A673 (cell line): ENCODE measurements around the gene SLC36A1. TPM values are rescaled to one million over a fixed set of nuclear protein-coding genes. Genes with fewer than 3 reads are reported as not detected.

ENCODE experiments used
- BruUV-seq: library from RNA; stranded (reverse); fragments of 400-500 nt; replicated peaks from 2 replicates; lab custom pipeline; 2021; lab: Mats Ljungman, UMichigan
- CTCF ChIA-PET: fragments of 300-600 bp; sonication (Branson Sonifier 250); formaldehyde crosslinking; loops from one replicate; lab custom pipeline; 2022; ENCODE audit warnings: antibody characterized with exemption; lab: Charles Lee
- POLR2A ChIA-PET: fragments of 300-600 bp; sonication (Branson Sonifier 250); formaldehyde crosslinking; loops from one replicate; lab custom pipeline; 2022; ENCODE audit warnings: antibody characterized with exemption; ENCODE audit not compliant: low non-redundant PET; lab: Charles Lee
- DNase-seq: peaks from one replicate; pipeline ENCODE4 v3.0.0-alpha.2; 2015; ENCODE audit warnings: low spot score
- H3K27ac ChIP-seq: fragments of 200-600 bp; sonication (generic); 2 replicates; pipeline ENCODE4 v1.5.1; 2016; ENCODE audit warnings: mixed run types, low read depth, mild to moderate bottlenecking, mixed read lengths, antibody characterized with exemption, low read length; ENCODE audit not compliant: poor library complexity, severe bottlenecking
- H3K27me3 ChIP-seq: fragments of 200-600 bp; sonication (generic); replicated peaks from 2 replicates; pipeline ENCODE4 v1.6.1; 2017; ENCODE audit warnings: mixed run types, low read depth, mild to moderate bottlenecking, mixed read lengths, antibody characterized with exemption, low read length; ENCODE audit not compliant: insufficient read depth, poor library complexity
- H3K36me3 ChIP-seq: fragments of 200-600 bp; sonication (generic); 2 replicates; pipeline ENCODE4 v1.6.1; 2016; ENCODE audit warnings: mixed run types, mild to moderate bottlenecking, mixed read lengths, antibody characterized with exemption, low read length; ENCODE audit not compliant: insufficient read depth, poor library complexity, severe bottlenecking
- H3K4me1 ChIP-seq: fragments of 200-600 bp; sonication (generic); 2 replicates; pipeline ENCODE4 v1.6.1; 2017; ENCODE audit warnings: mixed run types, mild to moderate bottlenecking, mixed read lengths, antibody characterized with exemption, low read length; ENCODE audit not compliant: insufficient read depth, poor library complexity, severe bottlenecking
- H3K4me3 ChIP-seq: fragments of 200-600 bp; sonication (generic); 2 replicates; pipeline ENCODE4 v1.5.1; 2016; ENCODE audit warnings: low read depth, mixed run types, mild to moderate bottlenecking, mixed read lengths, low read length; ENCODE audit not compliant: poor library complexity, severe bottlenecking
- H3K9me3 ChIP-seq: fragments of 200-600 bp; sonication (generic); 2 replicates; pipeline ENCODE4 v1.6.1; 2016; ENCODE audit warnings: mixed run types, low read depth, mild to moderate bottlenecking, mixed read lengths, antibody characterized with exemption, low read length; ENCODE audit not compliant: poor library complexity, severe bottlenecking
- EZH2 ChIP-seq: fragments of 200-600 bp; sonication (generic); IDR thresholded peaks from 2 replicates; pipeline ENCODE4 v1.6.1; 2017; ENCODE audit warnings: borderline replicate concordance, low read depth, mild to moderate bottlenecking, mixed read lengths, antibody characterized with exemption, low read length; ENCODE audit not compliant: poor library complexity, severe bottlenecking
- intact Hi-C: fragments of 100-400 bp; cut with micrococcal nuclease; formaldehyde crosslinking; loops from one replicate; pipeline ENCODE4 v1.10.0; 2022; ENCODE audit not compliant: unreplicated experiment
- total RNA-seq: library from RNA; stranded (reverse); gene quantifications from 2 replicates; pipeline ENCODE4 v1.2.3, GENCODE V29; 2021
- TF ChIP-seq, protein P1 (sequence below): fragments of 300-800, 200-600 bp; sonication (generic); conservative IDR thresholded peaks from 2 replicates; pipeline ENCODE4 v1.5.1; 2017; ENCODE audit warnings: low read depth, mild to moderate bottlenecking, antibody characterized with exemption, low read length, moderate library complexity, mixed read lengths

The SLC36A1 gene
- total RNA-seq, 1 experiment from 2014 or later, result 12.5 TPM

DNA sequence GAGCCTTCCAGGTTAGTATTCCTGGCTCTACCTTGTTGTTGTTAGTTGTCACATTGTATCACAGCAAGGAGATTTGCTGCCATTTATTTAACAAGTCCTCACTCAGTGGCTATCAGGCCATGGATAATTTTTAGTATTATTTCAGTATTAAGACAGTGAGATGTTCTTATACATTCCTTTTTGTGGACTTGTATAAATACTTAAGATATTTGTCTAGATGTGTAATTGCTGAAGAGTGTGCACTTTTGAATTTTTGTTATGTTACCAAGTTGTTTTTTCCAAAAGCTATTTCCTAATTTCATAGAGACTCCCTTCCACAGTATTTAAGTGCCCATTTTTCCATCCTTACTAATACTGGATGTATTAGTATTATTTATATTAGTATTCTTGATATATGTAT lies 22.0 kb downstream of the SLC36A1 start:
- no peaks in the 10 kb centered on the region for H3K36me3 ChIP-seq
- CTCF ChIA-PET, result no interaction called here

GRCh38 chr5:151469992-151470391 lies 22.6 kb downstream of the SLC36A1 start:
- DNase-seq, result no peak
- ChIA-PET CTCF (no interaction called here), POLR2A (no interaction called here)
- Histone ChIP-seq H3K27me3 (no peaks in the 10 kb centered on the region), H3K27ac (no peak overlapping the region), H3K4me3 (no peak overlapping the region), H3K9me3 (no peaks in the 10 kb centered on the region), H3K4me1 (no peaks in the 10 kb centered on the region), H3K36me3 (no peaks in the 10 kb centered on the region)
- intact Hi-C loops, result no loop called here
- BruUV-seq, result no TSS peak
- TF ChIP-seq, protein P1, sequence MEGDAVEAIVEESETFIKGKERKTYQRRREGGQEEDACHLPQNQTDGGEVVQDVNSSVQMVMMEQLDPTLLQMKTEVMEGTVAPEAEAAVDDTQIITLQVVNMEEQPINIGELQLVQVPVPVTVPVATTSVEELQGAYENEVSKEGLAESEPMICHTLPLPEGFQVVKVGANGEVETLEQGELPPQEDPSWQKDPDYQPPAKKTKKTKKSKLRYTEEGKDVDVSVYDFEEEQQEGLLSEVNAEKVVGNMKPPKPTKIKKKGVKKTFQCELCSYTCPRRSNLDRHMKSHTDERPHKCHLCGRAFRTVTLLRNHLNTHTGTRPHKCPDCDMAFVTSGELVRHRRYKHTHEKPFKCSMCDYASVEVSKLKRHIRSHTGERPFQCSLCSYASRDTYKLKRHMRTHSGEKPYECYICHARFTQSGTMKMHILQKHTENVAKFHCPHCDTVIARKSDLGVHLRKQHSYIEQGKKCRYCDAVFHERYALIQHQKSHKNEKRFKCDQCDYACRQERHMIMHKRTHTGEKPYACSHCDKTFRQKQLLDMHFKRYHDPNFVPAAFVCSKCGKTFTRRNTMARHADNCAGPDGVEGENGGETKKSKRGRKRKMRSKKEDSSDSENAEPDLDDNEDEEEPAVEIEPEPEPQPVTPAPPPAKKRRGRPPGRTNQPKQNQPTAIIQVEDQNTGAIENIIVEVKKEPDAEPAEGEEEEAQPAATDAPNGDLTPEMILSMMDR, result no peak
- TF ChIP-seq EZH2, result no peak

More for the DNA sequence above, 22.0 kb downstream of the SLC36A1 start:
- Histone ChIP-seq H3K4me3 (no peak overlapping the region), H3K27ac (no peak overlapping the region), H3K27me3 (no peaks in the 10 kb centered on the region), H3K9me3 (no peaks in the 10 kb centered on the region), H3K4me1 (no peaks in the 10 kb centered on the region)
- BruUV-seq, result no TSS peak
- no peak for TF ChIP-seq EZH2
- TF ChIP-seq, protein P1, result no peak
- DNase-seq, result no peak
- intact Hi-C loops, result no loop called here
- POLR2A ChIA-PET, result no interaction called here

- H3K36me3 ChIP-seq, result no peaks in the 10 kb centered on the region
- H3K9me3 ChIP-seq, result no peaks in the 10 kb centered on the region
- TF ChIP-seq, protein P1, result no peak
- TF ChIP-seq EZH2, result no peak
- H3K27ac ChIP-seq, result no peak overlapping the region
- POLR2A ChIA-PET, result no interaction called here
- CTCF ChIA-PET, result no interaction called here
- DNase-seq, result no peak
- H3K4me3 ChIP-seq, result no peak overlapping the region
- intact Hi-C loops, result no loop called here
- BruUV-seq, result no TSS peak
- H3K4me1 ChIP-seq, result no peaks in the 10 kb centered on the region
- no peaks in the 10 kb centered on the region for H3K27me3 ChIP-seq
Observed at GRCh38 chr5:151470439-151470838, 23.0 kb downstream of the SLC36A1 start.
